OCI-LY7 (cell line): ENCODE measurements around the gene ALG6.
"Not testable (repeated sequence)": the region's sequence is repeated elsewhere in the genome, so short reads cannot be mapped to it uniquely, and the experiment has no call there.

ENCODE experiments used
- CTCF ChIP-seq: fragments of 200-600 bp; sonication (generic); conservative IDR thresholded peaks from 2 replicates; pipeline ENCODE4 v1.5.1; 2014; ENCODE audit warnings: mild to moderate bottlenecking, antibody characterized with exemption, low read length, moderate library complexity, mixed read lengths
- EZH2phosphoT487 ChIP-seq: fragments of 200-600 bp; sonication (generic); IDR thresholded peaks from 2 replicates; pipeline ENCODE4 v1.6.1; 2018; ENCODE audit warnings: low read depth, borderline replicate concordance, mild to moderate bottlenecking, mixed run types, antibody characterized with exemption, low read length, moderate library complexity, mixed read lengths

GRCh38 chr1:63420746-63421145 is 53.3 kb downstream of the ALG6 start:
- not testable (repeated sequence) for TF ChIP-seq CTCF, EZH2phosphoT487
